Activated CD4-positive, alpha-beta T cell treated with anti-CD3 and anti-CD28 coated beads, Interleukin-2, amount 10 ng/mL, durations not matched to agents 24 days and 14 days (primary cell): Measurements from ENCODE around the gene THEM5. TPM values are rescaled to one million over a fixed set of nuclear protein-coding genes. Genes with fewer than 3 reads are reported as not detected.
"Not testable (repeated sequence)": the region's sequence is repeated elsewhere in the genome, so short reads cannot be mapped to it uniquely, and the experiment has no call there.

Experiments
- DNase-seq: peaks from one replicate; pipeline ENCODE4 v3.0.0; 2022
- H3K27ac Mint-ChIP-seq: one replicate; pipeline ENCODE4 v1.8.0; 2022; ENCODE audit warnings: mild to moderate bottlenecking, mixed read lengths
- H3K27me3 Mint-ChIP-seq: one replicate; pipeline ENCODE4 v1.8.0; 2022; ENCODE audit warnings: mixed read lengths
- H3K36me3 Mint-ChIP-seq: one replicate; pipeline ENCODE4 v1.8.0; 2022; ENCODE audit warnings: low read depth, mild to moderate bottlenecking, mixed read lengths
- H3K4me1 Mint-ChIP-seq: one replicate; pipeline ENCODE4 v1.8.0; 2021; ENCODE audit warnings: mixed read lengths
- H3K4me3 Mint-ChIP-seq: one replicate; pipeline ENCODE4 v1.8.0; 2022; ENCODE audit warnings: mild to moderate bottlenecking, moderate library complexity, mixed read lengths
- H3K9me3 Mint-ChIP-seq: one replicate; pipeline ENCODE4 v1.8.0; 2021; ENCODE audit warnings: mixed read lengths
- intact Hi-C: fragments of 100-400 bp; cut with micrococcal nuclease; formaldehyde crosslinking; loops from one replicate; pipeline ENCODE4 v1.15.1; 2023
- total RNA-seq: library from RNA; stranded (reverse); gene quantifications from 2 replicates; pipeline ENCODE4 v1.2.3, GENCODE V29; 2022

Gene THEM5
- total RNA-seq, 1 donor from 2014 or later = not detected

- H3K4me1 Mint-ChIP-seq, DNase-seq, H3K4me3 Mint-ChIP-seq, H3K27ac Mint-ChIP-seq, intact Hi-C loops, H3K9me3 Mint-ChIP-seq, H3K27me3 Mint-ChIP-seq: not testable (repeated sequence)
- H3K36me3 Mint-ChIP-seq = peaks cover 37% of the 10 kb centered on the region
Measured at GRCh38 chr1:151883898-151884297, 30.4 kb upstream of the THEM5 start.

GRCh38 chr1:151882918-151883317, 29.4 kb upstream of the THEM5 start:
- DNase-seq, H3K27me3 Mint-ChIP-seq, H3K4me1 Mint-ChIP-seq, H3K27ac Mint-ChIP-seq, H3K9me3 Mint-ChIP-seq, H3K4me3 Mint-ChIP-seq, intact Hi-C loops: not testable (repeated sequence)
- peaks cover 34% of the 10 kb centered on the region for H3K36me3 Mint-ChIP-seq

GRCh38 chr1:151882466-151882865, 29.0 kb upstream of the THEM5 start:
- Mint-ChIP-seq H3K4me1 (no peaks in the 10 kb centered on the region), H3K36me3 (peaks cover 34% of the 10 kb centered on the region), H3K27ac (no peak overlapping the region), H3K9me3 (no peaks in the 10 kb centered on the region), H3K4me3 (no peak overlapping the region), H3K27me3 (no peaks in the 10 kb centered on the region)
- no peak for DNase-seq
- intact Hi-C loops = no loop called here

- no peak for DNase-seq
- H3K4me3 Mint-ChIP-seq = no peak overlapping the region
- no peaks in the 10 kb centered on the region for H3K27me3 Mint-ChIP-seq
- no peaks in the 10 kb centered on the region for H3K9me3 Mint-ChIP-seq
- intact Hi-C loops = no loop called here
- H3K36me3 Mint-ChIP-seq = peaks cover 33% of the 10 kb centered on the region
- no peak overlapping the region for H3K27ac Mint-ChIP-seq
- H3K4me1 Mint-ChIP-seq = no peaks in the 10 kb centered on the region
Measured at GRCh38 chr1:151881479-151881878, 28.0 kb upstream of the THEM5 start.

GRCh38 chr1:151875419-151876097, 22.0 kb upstream of the THEM5 start:
- no peak for DNase-seq
- Mint-ChIP-seq H3K27me3 (no peaks in the 10 kb centered on the region), H3K4me3 (no peak overlapping the region), H3K27ac (no peak overlapping the region), H3K36me3 (peaks cover 37% of the 10 kb centered on the region), H3K9me3 (no peaks in the 10 kb centered on the region), H3K4me1 (peaks cover 6% of the 10 kb centered on the region)
- intact Hi-C loops = no loop called here

- intact Hi-C loops, H3K9me3 Mint-ChIP-seq, H3K4me1 Mint-ChIP-seq, H3K27ac Mint-ChIP-seq, H3K27me3 Mint-ChIP-seq, H3K4me3 Mint-ChIP-seq, DNase-seq: not testable (repeated sequence)
- H3K36me3 Mint-ChIP-seq = peaks cover 32% of the 10 kb centered on the region
Measured at GRCh38 chr1:151872776-151873175, 19.3 kb upstream of the THEM5 start.

- intact Hi-C loops = no loop called here
- DNase-seq = no peak
- no peak overlapping the region for H3K27ac Mint-ChIP-seq
- H3K9me3 Mint-ChIP-seq = no peaks in the 10 kb centered on the region
- H3K27me3 Mint-ChIP-seq = no peaks in the 10 kb centered on the region
- peaks cover 26% of the 10 kb centered on the region for H3K36me3 Mint-ChIP-seq
- no peak overlapping the region for H3K4me3 Mint-ChIP-seq
- H3K4me1 Mint-ChIP-seq = peaks cover 8% of the 10 kb centered on the region
Measured at GRCh38 chr1:151871284-151872030, 17.9 kb upstream of the THEM5 start.

- Mint-ChIP-seq H3K36me3 (peaks cover 11% of the 10 kb centered on the region), H3K4me1 (peaks cover 2% of the 10 kb centered on the region), H3K27ac (no peak overlapping the region), H3K9me3 (no peaks in the 10 kb centered on the region), H3K4me3 (no peak overlapping the region), H3K27me3 (peaks cover 4% of the 10 kb centered on the region)
- DNase-seq = no peak
- intact Hi-C loops = no loop called here
Measured at GRCh38 chr1:151868486-151868885, 15.0 kb upstream of the THEM5 start.

GRCh38 chr1:151867765-151868411, 14.4 kb upstream of the THEM5 start:
- no peak overlapping the region for H3K27ac Mint-ChIP-seq
- H3K4me3 Mint-ChIP-seq = no peak overlapping the region

GRCh38 chr1:151867321-151867720, 13.8 kb upstream of the THEM5 start:
- H3K9me3 Mint-ChIP-seq = no peaks in the 10 kb centered on the region
- H3K4me3 Mint-ChIP-seq = no peak overlapping the region
- no peak for DNase-seq
- H3K4me1 Mint-ChIP-seq = peaks cover 2% of the 10 kb centered on the region
- H3K27ac Mint-ChIP-seq = no peak overlapping the region
- intact Hi-C loops = no loop called here
- H3K27me3 Mint-ChIP-seq = peaks cover 4% of the 10 kb centered on the region
- peaks cover 5% of the 10 kb centered on the region for H3K36me3 Mint-ChIP-seq

More at GRCh38 chr1:151867765-151868411, 14.4 kb upstream of the THEM5 start:
- intact Hi-C loops = no loop called here
- Mint-ChIP-seq H3K27me3 (peaks cover 4% of the 10 kb centered on the region), H3K4me1 (peaks cover 2% of the 10 kb centered on the region), H3K36me3 (peaks cover 6% of the 10 kb centered on the region), H3K9me3 (no peaks in the 10 kb centered on the region)
- no peak for DNase-seq

GRCh38 chr1:151864411-151864810, 10.9 kb upstream of the THEM5 start:
- peaks cover 7% of the 10 kb centered on the region for H3K27me3 Mint-ChIP-seq
- H3K4me1 Mint-ChIP-seq = peaks cover 2% of the 10 kb centered on the region
- intact Hi-C loops = no loop called here
- H3K4me3 Mint-ChIP-seq = no peak overlapping the region
- H3K36me3 Mint-ChIP-seq = no peaks in the 10 kb centered on the region
- H3K9me3 Mint-ChIP-seq = no peaks in the 10 kb centered on the region
- no peak overlapping the region for H3K27ac Mint-ChIP-seq
- no peak for DNase-seq

- no peaks in the 10 kb centered on the region for H3K9me3 Mint-ChIP-seq
- no peaks in the 10 kb centered on the region for H3K4me1 Mint-ChIP-seq
- intact Hi-C loops = no loop called here
- no peak overlapping the region for H3K27ac Mint-ChIP-seq
- no peak for DNase-seq
- no peak overlapping the region for H3K4me3 Mint-ChIP-seq
- H3K36me3 Mint-ChIP-seq = no peaks in the 10 kb centered on the region
- peaks cover 7% of the 10 kb centered on the region for H3K27me3 Mint-ChIP-seq
Measured at GRCh38 chr1:151862604-151863003, 9.1 kb upstream of the THEM5 start.

GRCh38 chr1:151860504-151861187, 7.1 kb upstream of the THEM5 start:
- Mint-ChIP-seq H3K4me3 (no peak overlapping the region), H3K9me3 (no peaks in the 10 kb centered on the region), H3K4me1 (no peaks in the 10 kb centered on the region), H3K27me3 (peaks cover 6% of the 10 kb centered on the region), H3K36me3 (no peaks in the 10 kb centered on the region), H3K27ac (no peak overlapping the region)
- intact Hi-C loops = no loop called here
- no peak for DNase-seq

- H3K27ac Mint-ChIP-seq = no peak overlapping the region
- no peaks in the 10 kb centered on the region for H3K9me3 Mint-ChIP-seq
- H3K4me3 Mint-ChIP-seq = no peak overlapping the region
- DNase-seq = no peak
- H3K4me1 Mint-ChIP-seq = no peaks in the 10 kb centered on the region
- peaks cover 4% of the 10 kb centered on the region for H3K27me3 Mint-ChIP-seq
- H3K36me3 Mint-ChIP-seq = no peaks in the 10 kb centered on the region
- intact Hi-C loops = no loop called here
Measured at GRCh38 chr1:151859891-151860293, 6.4 kb upstream of the THEM5 start.
